ENCODE measurements around the gene PHOSPHO2.

The PHOSPHO2 gene

GRCh38 chr2:169709331-169709730, 15.1 kb downstream of the PHOSPHO2 start:
- no peak overlapping the region for H2BK120ac ChIP-seq (ENCODE audit: low read depth, low read length)
- no peak overlapping the region for H4K91ac ChIP-seq (ENCODE audit: low read length)
- H3K4me1 ChIP-seq (ENCODE audit: control insufficient read depth, insufficient read depth, low read depth, low read length), result peaks cover 4% of the 10 kb centered on the region
- DNase-seq, result no peak
- no CpG with 5 or more reads among the region's 1 CpG for WGBS
- H3K18ac ChIP-seq (ENCODE audit: low read depth in 1 of 2, low read length in 2 of 2), result no peak overlapping the region
- H3K36me3 ChIP-seq (ENCODE audit: control insufficient read depth in 1 of 2, insufficient read depth in 2 of 2, low read depth in 1 of 2, low read length in 2 of 2), result peaks cover 0 to under 1% of the 10 kb centered on the region in 2 experiments
- no peak overlapping the region for H4K8ac ChIP-seq (ENCODE audit: low read length)
- H3K4me2 ChIP-seq (ENCODE audit: low read length, poor library complexity, severe bottlenecking), result no peak overlapping the region
- H2BK12ac ChIP-seq (ENCODE audit: low read length in 2 of 2), result no peak overlapping the region
- no peaks in the 10 kb centered on the region for H3K9me3 ChIP-seq (ENCODE audit: control insufficient read depth, low read length)
- no peak overlapping the region for H3K9ac ChIP-seq (ENCODE audit: low read length)
- no peak overlapping the region for H2AK5ac ChIP-seq (ENCODE audit: low read length, severe bottlenecking)
- H3K27ac ChIP-seq (ENCODE audit: low read length, poor library complexity, severe bottlenecking), result no peak overlapping the region
- H3K79me1 ChIP-seq (replicated peaks; ENCODE audit: low read length, poor library complexity, severe bottlenecking), result no peaks in the 10 kb centered on the region
- no peaks in the 10 kb centered on the region for H3K27me3 ChIP-seq (ENCODE audit: control insufficient read depth in 1 of 2, insufficient read depth in 1 of 2, low read length in 2 of 2)
- H2BK5ac ChIP-seq (ENCODE audit: low read depth, low read length, poor library complexity, severe bottlenecking), result no peak overlapping the region
- no peak overlapping the region for H3K14ac ChIP-seq (ENCODE audit: low read length in 2 of 2)
- H3K4me3 ChIP-seq (ENCODE audit: insufficient read depth in 1 of 2, low read depth in 1 of 2, low read length in 2 of 2), result no peak overlapping the region
- H2AFZ ChIP-seq (ENCODE audit: low read depth, low read length), result no peak overlapping the region
- no peak overlapping the region for H3K23ac ChIP-seq (ENCODE audit: low read length in 2 of 2)
- H3K4ac ChIP-seq (ENCODE audit: low read depth in 1 of 2, low read length in 2 of 2), result no peak overlapping the region
- H2BK15ac ChIP-seq (ENCODE audit: low read depth, poor library complexity, severe bottlenecking), result no peak overlapping the region

DNA sequence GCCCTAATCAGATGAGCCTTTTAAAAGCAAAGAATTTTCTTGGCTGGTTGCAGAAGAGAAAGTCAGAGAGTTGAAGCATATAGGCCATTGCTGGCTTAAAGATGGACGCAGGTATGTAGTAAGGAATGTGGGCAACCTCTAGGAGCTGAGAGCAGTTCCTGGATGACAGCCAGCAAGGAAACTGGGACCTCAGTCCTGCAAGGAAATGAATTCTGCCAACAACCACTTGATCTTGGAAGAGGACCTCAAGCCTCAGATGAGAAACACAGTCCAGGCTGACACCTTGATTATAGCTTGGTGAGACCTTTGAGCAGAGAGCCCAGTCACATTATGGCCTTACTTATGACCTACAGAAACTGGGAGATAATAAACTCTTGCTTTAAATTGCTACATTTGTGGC, 15.7 kb downstream of the PHOSPHO2 start:
- H2AFZ ChIP-seq (ENCODE audit: low read depth, low read length), result no peak overlapping the region
- H2BK120ac ChIP-seq (ENCODE audit: low read depth, low read length), result no peak overlapping the region
- no peak overlapping the region for H3K23ac ChIP-seq (ENCODE audit: low read length in 2 of 2)
- 100% methylated on average over 1 of the region's 1 CpG for WGBS
- H3K4me1 ChIP-seq (ENCODE audit: control insufficient read depth, insufficient read depth, low read depth, low read length), result peaks cover 4% of the 10 kb centered on the region
- H3K18ac ChIP-seq (ENCODE audit: low read depth in 1 of 2, low read length in 2 of 2), result no peak overlapping the region
- no peak overlapping the region for H3K4ac ChIP-seq (ENCODE audit: low read depth in 1 of 2, low read length in 2 of 2)
- no peak overlapping the region for H3K4me2 ChIP-seq (ENCODE audit: low read length, poor library complexity, severe bottlenecking)
- no peak overlapping the region for H3K9ac ChIP-seq (ENCODE audit: low read length)
- no peaks in the 10 kb centered on the region for H3K36me3 ChIP-seq (ENCODE audit: control insufficient read depth in 1 of 2, insufficient read depth in 2 of 2, low read depth in 1 of 2, low read length in 2 of 2)
- H2BK12ac ChIP-seq (ENCODE audit: low read length in 2 of 2), result no peak overlapping the region
- no peaks in the 10 kb centered on the region for H3K79me1 ChIP-seq (replicated peaks; ENCODE audit: low read length, poor library complexity, severe bottlenecking)
- H4K8ac ChIP-seq (ENCODE audit: low read length), result no peak overlapping the region
- no peaks in the 10 kb centered on the region for H3K27me3 ChIP-seq (ENCODE audit: control insufficient read depth in 1 of 2, insufficient read depth in 1 of 2, low read length in 2 of 2)
- H2BK15ac ChIP-seq (ENCODE audit: low read depth, poor library complexity, severe bottlenecking), result no peak overlapping the region
- no peak for DNase-seq
- H2BK5ac ChIP-seq (ENCODE audit: low read depth, low read length, poor library complexity, severe bottlenecking), result no peak overlapping the region
- no peak overlapping the region for H3K27ac ChIP-seq (ENCODE audit: low read length, poor library complexity, severe bottlenecking)
- H3K14ac ChIP-seq (ENCODE audit: low read length in 2 of 2), result no peak overlapping the region
- no peak overlapping the region for H3K4me3 ChIP-seq (ENCODE audit: insufficient read depth in 1 of 2, low read depth in 1 of 2, low read length in 2 of 2)
- no peak overlapping the region for H4K91ac ChIP-seq (ENCODE audit: low read length)
- H3K9me3 ChIP-seq (ENCODE audit: control insufficient read depth, low read length), result no peaks in the 10 kb centered on the region
- H2AK5ac ChIP-seq (ENCODE audit: low read length, severe bottlenecking), result no peak overlapping the region

DNA sequence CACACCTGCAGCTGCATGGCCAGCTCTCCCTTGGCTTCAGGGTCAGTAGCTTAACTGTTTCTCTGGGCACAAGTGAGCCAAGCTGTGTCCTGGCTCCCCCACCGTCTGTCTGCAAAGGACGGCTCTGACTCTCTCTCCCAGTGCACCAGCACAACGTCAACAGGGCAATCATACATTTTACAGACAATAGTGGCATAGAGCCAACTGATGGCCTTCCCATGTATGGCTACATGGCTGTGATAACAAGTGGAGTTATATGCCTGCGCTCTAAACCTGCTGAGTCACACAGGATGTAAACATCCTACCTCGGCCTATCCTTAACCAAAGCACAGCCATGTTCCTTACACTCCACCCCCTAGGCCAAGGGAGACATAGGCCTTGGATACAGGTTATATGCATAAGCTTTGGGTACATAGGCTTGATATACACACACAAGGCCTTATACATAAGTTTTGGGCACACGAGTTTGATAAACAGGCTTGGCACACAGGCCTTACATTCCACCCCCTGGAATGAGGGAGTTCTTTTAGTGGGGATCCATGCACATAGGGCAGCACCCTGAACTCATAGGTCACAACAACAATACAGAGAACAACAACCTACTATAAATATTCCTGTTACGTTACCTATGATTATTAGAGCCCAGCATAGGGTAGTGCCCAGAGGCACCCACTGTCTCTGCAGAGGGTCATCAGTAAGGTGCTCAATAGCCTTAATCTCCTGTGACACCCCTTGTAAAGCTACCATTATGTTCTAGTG, 17.7 kb downstream of the PHOSPHO2 start:
- Histone ChIP-seq H3K36me3 (ENCODE audit: control insufficient read depth in 1 of 2, insufficient read depth in 2 of 2, low read depth in 1 of 2, low read length in 2 of 2) (no peaks in the 10 kb centered on the region), H3K14ac (ENCODE audit: low read length in 2 of 2) (no peak overlapping the region), H2AFZ (ENCODE audit: low read depth, low read length) (no peak overlapping the region), H3K4me2 (ENCODE audit: low read length, poor library complexity, severe bottlenecking) (no peak overlapping the region), H3K4ac (ENCODE audit: low read depth in 1 of 2, low read length in 2 of 2) (peak overlapping the region in 1 of 2 experiments; percentile 10), H3K4me3 (ENCODE audit: insufficient read depth in 1 of 2, low read depth in 1 of 2, low read length in 2 of 2) (no peak overlapping the region), H2AK5ac (ENCODE audit: low read length, severe bottlenecking) (no peak overlapping the region), H3K18ac (ENCODE audit: low read depth in 1 of 2, low read length in 2 of 2) (peak overlapping the region in 1 of 2 experiments; percentile 28), H3K9me3 (ENCODE audit: control insufficient read depth, low read length) (no peaks in the 10 kb centered on the region), H3K23ac (ENCODE audit: low read length in 2 of 2) (no peak overlapping the region), H2BK120ac (ENCODE audit: low read depth, low read length) (no peak overlapping the region), H3K27me3 (ENCODE audit: control insufficient read depth in 1 of 2, insufficient read depth in 1 of 2, low read length in 2 of 2) (no peaks in the 10 kb centered on the region), H3K4me1 (ENCODE audit: control insufficient read depth, insufficient read depth, low read depth, low read length) (peaks cover 5% of the 10 kb centered on the region), H3K9ac (ENCODE audit: low read length) (no peak overlapping the region), H3K27ac (ENCODE audit: low read length, poor library complexity, severe bottlenecking) (no peak overlapping the region), H2BK12ac (ENCODE audit: low read length in 2 of 2) (no peak overlapping the region), H2BK5ac (ENCODE audit: low read depth, low read length, poor library complexity, severe bottlenecking) (no peak overlapping the region), H3K79me1 (replicated peaks; ENCODE audit: low read length, poor library complexity, severe bottlenecking) (no peaks in the 10 kb centered on the region), H4K91ac (ENCODE audit: low read length) (peak overlapping the region; percentile 48), H2BK15ac (ENCODE audit: low read depth, poor library complexity, severe bottlenecking) (no peak overlapping the region), H4K8ac (ENCODE audit: low read length) (peak overlapping the region; percentile 30)
- DNase-seq, result no peak
- 78% methylated on average over 7 of the region's 7 CpGs for WGBS

GRCh38 chr2:169712791-169713227, 18.5 kb downstream of the PHOSPHO2 start:
- no peak overlapping the region for H3K4ac ChIP-seq (ENCODE audit: low read depth in 1 of 2, low read length in 2 of 2)
- DNase-seq, result no peak
- H2AK5ac ChIP-seq (ENCODE audit: low read length, severe bottlenecking), result no peak overlapping the region
- H4K8ac ChIP-seq (ENCODE audit: low read length), result no peak overlapping the region
- H3K9ac ChIP-seq (ENCODE audit: low read length), result no peak overlapping the region
- no peak overlapping the region for H2BK15ac ChIP-seq (ENCODE audit: low read depth, poor library complexity, severe bottlenecking)
- H3K4me2 ChIP-seq (ENCODE audit: low read length, poor library complexity, severe bottlenecking), result no peak overlapping the region
- H3K27me3 ChIP-seq (ENCODE audit: control insufficient read depth in 1 of 2, insufficient read depth in 1 of 2, low read length in 2 of 2), result no peaks in the 10 kb centered on the region
- H3K4me3 ChIP-seq (ENCODE audit: insufficient read depth in 1 of 2, low read depth in 1 of 2, low read length in 2 of 2), result no peak overlapping the region
- H3K27ac ChIP-seq (ENCODE audit: low read length, poor library complexity, severe bottlenecking), result no peak overlapping the region
- peaks cover 9% of the 10 kb centered on the region for H3K4me1 ChIP-seq (ENCODE audit: control insufficient read depth, insufficient read depth, low read depth, low read length)
- H3K14ac ChIP-seq (ENCODE audit: low read length in 2 of 2), result no peak overlapping the region
- H2AFZ ChIP-seq (ENCODE audit: low read depth, low read length), result no peak overlapping the region
- H2BK12ac ChIP-seq (ENCODE audit: low read length in 2 of 2), result no peak overlapping the region
- peak overlapping the region; percentile 65 for H4K91ac ChIP-seq (ENCODE audit: low read length)
- H3K23ac ChIP-seq (ENCODE audit: low read length in 2 of 2), result no peak overlapping the region
- no peak overlapping the region for H2BK120ac ChIP-seq (ENCODE audit: low read depth, low read length)
- no peak overlapping the region for H3K18ac ChIP-seq (ENCODE audit: low read depth in 1 of 2, low read length in 2 of 2)
- no peaks in the 10 kb centered on the region for H3K36me3 ChIP-seq (ENCODE audit: control insufficient read depth in 1 of 2, insufficient read depth in 2 of 2, low read depth in 1 of 2, low read length in 2 of 2)
- WGBS, result 96% methylated on average over 9 of the region's 9 CpGs
- H3K9me3 ChIP-seq (ENCODE audit: control insufficient read depth, low read length), result no peaks in the 10 kb centered on the region
- no peak overlapping the region for H2BK5ac ChIP-seq (ENCODE audit: low read depth, low read length, poor library complexity, severe bottlenecking)
- H3K79me1 ChIP-seq (replicated peaks; ENCODE audit: low read length, poor library complexity, severe bottlenecking), result no peaks in the 10 kb centered on the region

Data from mesenchymal stem cell (in vitro differentiated cells and primary cell).